ENCODE data around the gene SP110. TPM values are rescaled to one million over a fixed set of nuclear protein-coding genes. Genes with fewer than 3 reads are reported as not detected.

Gene SP110
- total and polyA plus RNA-seq, 2 of the 4 experiments (the other 2 are of a cell fraction): 9.3 to 10.2 TPM

DNA sequence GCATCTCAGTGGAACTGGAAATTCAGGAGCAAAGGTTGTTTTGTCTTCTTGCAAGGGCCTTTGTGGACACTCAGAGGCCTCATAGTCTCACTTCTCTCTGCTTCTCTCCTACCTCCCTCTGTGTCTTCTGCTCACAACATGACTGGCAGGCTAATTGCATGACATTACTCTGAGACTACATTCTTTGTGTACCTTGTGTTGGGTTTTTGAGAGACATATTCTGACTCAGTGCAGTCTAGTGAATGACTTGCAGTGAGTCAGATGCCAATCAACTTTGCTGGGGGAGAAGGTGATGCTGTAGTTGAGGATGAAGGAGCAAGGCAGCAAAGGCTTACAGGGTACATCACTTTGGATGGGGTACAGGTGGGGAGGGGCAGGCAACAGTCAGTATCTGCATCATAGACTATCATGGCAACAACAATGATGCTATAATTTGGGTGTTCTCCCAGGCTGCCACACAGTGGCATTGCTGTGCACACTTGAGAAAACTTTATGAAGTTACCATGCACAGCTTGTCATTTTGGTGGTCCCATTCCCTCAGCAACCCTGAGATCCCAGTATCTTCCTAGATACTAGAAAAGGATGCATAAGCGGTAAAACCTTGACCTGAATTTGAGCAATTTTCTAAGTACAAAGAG lies 81.8 kb downstream of the SP110 start:
- Histone ChIP-seq H3K9ac (ENCODE audit: low read depth, low read length) (no peak overlapping the region), H2BK20ac (ENCODE audit: low read depth, low read length) (no peak overlapping the region), H4K20me1 (ENCODE audit: insufficient read depth, low read length) (no peaks in the 10 kb centered on the region), H3K36me3 (ENCODE audit: control insufficient read depth, insufficient read depth, low read length) (no peaks in the 10 kb centered on the region), H3K4me1 (ENCODE audit: control insufficient read depth, insufficient read depth, low read length) (no peaks in the 10 kb centered on the region), H3K4me3 (ENCODE audit: insufficient read depth, low read depth, low read length) (no peak overlapping the region), H2AK5ac (ENCODE audit: low read depth, low read length) (no peak overlapping the region), H3K9me3 (ENCODE audit: control insufficient read depth, insufficient read depth, low read length) (peaks cover 7% of the 10 kb centered on the region), H3K27me3 (ENCODE audit: control insufficient read depth, insufficient read depth, low read length) (no peaks in the 10 kb centered on the region), H3K18ac (ENCODE audit: low read depth, low read length) (no peak overlapping the region), H3K79me1 (ENCODE audit: low read depth in 1 of 2, low read length in 2 of 2) (no peaks in the 10 kb centered on the region), H2BK15ac (ENCODE audit: low read depth, low read length) (no peak overlapping the region), H3K9me1 (ENCODE audit: insufficient read depth, low read length) (peaks cover 4% of the 10 kb centered on the region; the same call in 1 of the 2 replicates), H2AFZ (replicated peaks; ENCODE audit: low read length, poor library complexity) (no peak overlapping the region), H4K8ac (ENCODE audit: low read depth in 2 of 2, low read length in 2 of 2) (no peak overlapping the region), H3K23ac (ENCODE audit: low read depth, low read length) (no peak overlapping the region), H2BK120ac (ENCODE audit: low read depth, low read length) (no peak overlapping the region), H3K4me2 (ENCODE audit: low read depth, low read length) (no peak overlapping the region), H3K14ac (replicated peaks; ENCODE audit: low read depth, low read length) (no peak overlapping the region), H2BK5ac (ENCODE audit: low read depth, low read length, poor library complexity, severe bottlenecking) (no peak overlapping the region), H3K4ac (ENCODE audit: low read depth, low read length) (no peak overlapping the region), H3K56ac (ENCODE audit: extremely low read depth, insufficient read depth, low read length) (no peak overlapping the region), H3K27ac (ENCODE audit: insufficient read depth, low read length) (no peak overlapping the region), H4K91ac (ENCODE audit: insufficient read depth, low read depth, low read length) (no peak overlapping the region), H2AK9ac (replicated peaks; ENCODE audit: low read depth, low read length, poor library complexity) (no peak overlapping the region), H4K5ac (ENCODE audit: low read depth, low read length) (no peak overlapping the region)
- DNase-seq: peak; percentile 22
- CTCF ChIA-PET: no interaction called here
- intact Hi-C loops (cut with micrococcal nuclease): no loop called here
- dilution Hi-C loops (cut with HindIII; ENCODE audit: low sequenced_read_pairs, unreplicated experiment): no loop called here
- POLR2A ChIA-PET (ENCODE audit: unreplicated experiment): no interaction called here
- no peak for TF ChIP-seq CEBPB (IDR thresholded peaks at IDR 0.05; ENCODE audit: low read depth, low read length)
- TF ChIP-seq SMC3 (IDR thresholded peaks at IDR 0.05; ENCODE audit: low read depth, low read length): no peak
- TF ChIP-seq, protein P1, sequence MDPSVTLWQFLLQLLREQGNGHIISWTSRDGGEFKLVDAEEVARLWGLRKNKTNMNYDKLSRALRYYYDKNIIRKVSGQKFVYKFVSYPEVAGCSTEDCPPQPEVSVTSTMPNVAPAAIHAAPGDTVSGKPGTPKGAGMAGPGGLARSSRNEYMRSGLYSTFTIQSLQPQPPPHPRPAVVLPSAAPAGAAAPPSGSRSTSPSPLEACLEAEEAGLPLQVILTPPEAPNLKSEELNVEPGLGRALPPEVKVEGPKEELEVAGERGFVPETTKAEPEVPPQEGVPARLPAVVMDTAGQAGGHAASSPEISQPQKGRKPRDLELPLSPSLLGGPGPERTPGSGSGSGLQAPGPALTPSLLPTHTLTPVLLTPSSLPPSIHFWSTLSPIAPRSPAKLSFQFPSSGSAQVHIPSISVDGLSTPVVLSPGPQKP (IDR thresholded peaks at IDR 0.05; ENCODE audit: borderline replicate concordance, low read depth, low read length): no peak
- no peak for TF ChIP-seq POLR2A (IDR thresholded peaks at IDR 0.05; ENCODE audit: low read depth, low read length)
- TF ChIP-seq RFX5 (IDR thresholded peaks at IDR 0.05; ENCODE audit: low read depth, low read length): no peak
- no peak for TF ChIP-seq MAFK (IDR thresholded peaks at IDR 0.05; ENCODE audit: low read depth, low read length)
- TF ChIP-seq FOS (IDR thresholded peaks at IDR 0.05; ENCODE audit: low read depth, low read length): no peak
- TF ChIP-seq, protein P2, sequence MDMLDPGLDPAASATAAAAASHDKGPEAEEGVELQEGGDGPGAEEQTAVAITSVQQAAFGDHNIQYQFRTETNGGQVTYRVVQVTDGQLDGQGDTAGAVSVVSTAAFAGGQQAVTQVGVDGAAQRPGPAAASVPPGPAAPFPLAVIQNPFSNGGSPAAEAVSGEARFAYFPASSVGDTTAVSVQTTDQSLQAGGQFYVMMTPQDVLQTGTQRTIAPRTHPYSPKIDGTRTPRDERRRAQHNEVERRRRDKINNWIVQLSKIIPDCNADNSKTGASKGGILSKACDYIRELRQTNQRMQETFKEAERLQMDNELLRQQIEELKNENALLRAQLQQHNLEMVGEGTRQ (IDR thresholded peaks at IDR 0.05; ENCODE audit: low read depth, low read length): no peak
- no peak for TF ChIP-seq MXI1 (IDR thresholded peaks at IDR 0.05; ENCODE audit: borderline replicate concordance, low read depth, low read length)
- TF ChIP-seq NFE2L2 (IDR thresholded peaks at IDR 0.05; ENCODE audit: low read depth, low read length): no peak
- no peak for ATAC-seq (ENCODE audit: low read depth)
- BruUV-seq (replicated peaks): no TSS peak
- no CpG with 5 or more reads among the region's 1 CpG for WGBS, 2 experiments (ENCODE audit: extremely low coverage in 2 of 2, insufficient read length in 1 of 2)
- in situ Hi-C loops (cut with MboI; ENCODE audit: low sequenced_read_pairs): no loop called here
